CD14-positive monocyte (primary cell): ENCODE results near the gene CLDN7. TPM values are rescaled to one million over a fixed set of nuclear protein-coding genes. Genes with fewer than 3 reads are reported as not detected.

Source experiments
- DNase-seq, 3 donors: peaks; one replicate each; pipeline ENCODE4 v3.0.0-alpha.2; 2011 to 2022
- H2AFZ ChIP-seq: 2 replicates; pipeline ENCODE4 v1.6.0; 2012; ENCODE audit warnings: mild to moderate bottlenecking, low read depth, low read length, inconsistent platforms; ENCODE audit not compliant: insufficient read depth, poor library complexity, severe bottlenecking
- H3K27ac ChIP-seq, 2 donors: 1 replicate in 1 of 2; 2 replicates in 1 of 2; pipeline ENCODE4 v1.5.1; 2012 to 2013; ENCODE audit warnings: low read length in 2 of 2, control low read depth in 1 of 2, inconsistent platforms in 1 of 2, low read depth in 1 of 2, mild to moderate bottlenecking in 1 of 2
- H3K27me3 ChIP-seq, 2 donors: one replicate each; pipeline versions ENCODE4 v1.6.0 to v1.6.1; 2011 to 2013; ENCODE audit warnings: low read length in 2 of 2; ENCODE audit not compliant: control insufficient read depth in 2 of 2, insufficient read depth in 2 of 2
- H3K36me3 ChIP-seq, 2 donors: replicated peaks in 1 of 2; 1 replicate in 1 of 2; 2 replicates in 1 of 2; pipeline versions ENCODE4 v1.5.1 to v1.6.1; 2012 to 2013; ENCODE audit warnings: low read length in 2 of 2, control low read depth in 1 of 2, inconsistent platforms in 1 of 2, mild to moderate bottlenecking in 1 of 2; ENCODE audit not compliant: insufficient read depth in 2 of 2, control insufficient read depth in 1 of 2
- H3K4me1 ChIP-seq, 2 donors: 1 replicate in 1 of 2; 2 replicates in 1 of 2; pipeline versions ENCODE4 v1.5.1 to v1.6.1; 2012 to 2013; ENCODE audit warnings: low read length in 2 of 2, control low read depth in 1 of 2, inconsistent platforms in 1 of 2, mild to moderate bottlenecking in 1 of 2, moderate library complexity in 1 of 2; ENCODE audit not compliant: insufficient read depth in 2 of 2, control insufficient read depth in 1 of 2
- H3K4me2 ChIP-seq: replicated peaks from 2 replicates; pipeline ENCODE3; 2012; ENCODE audit warnings: low read length, moderate library complexity, mild to moderate bottlenecking; ENCODE audit not compliant: poor library complexity, severe bottlenecking; ENCODE audit errors: extremely low read depth
- H3K4me3 ChIP-seq, 3 experiments: fragments of 200-600 bp in 1 of 3; sonication (generic) in 1 of 3; replicated peaks in 1 of 3; 1 replicate in 2 of 3; 2 replicates in 1 of 3; pipeline ENCODE4 v1.5.1; 2011 to 2013; ENCODE audit warnings: low read length in 3 of 3, mild to moderate bottlenecking in 3 of 3, control low read depth in 2 of 3, low read depth in 2 of 3, inconsistent platforms in 1 of 3, moderate library complexity in 1 of 3
- H3K79me2 ChIP-seq: 2 replicates; pipeline ENCODE4 v1.6.0; 2012; ENCODE audit warnings: mild to moderate bottlenecking, control low read depth, inconsistent platforms, low read length, moderate library complexity; ENCODE audit not compliant: insufficient read depth
- H3K9ac ChIP-seq: 2 replicates; pipeline ENCODE4 v1.6.0; 2017; ENCODE audit warnings: low read length, mild to moderate bottlenecking; ENCODE audit not compliant: insufficient read depth, poor library complexity, severe bottlenecking
- H3K9me3 ChIP-seq, 2 donors: replicated peaks in 1 of 2; 1 replicate in 1 of 2; 2 replicates in 1 of 2; pipeline versions ENCODE4 v1.5.1 to v1.6.1; 2012 to 2013; ENCODE audit warnings: low read length in 2 of 2, control low read depth in 1 of 2; ENCODE audit not compliant: control insufficient read depth in 1 of 2, insufficient read depth in 1 of 2
- H4K20me1 ChIP-seq: 2 replicates; pipeline ENCODE4 v1.6.0; 2012; ENCODE audit warnings: mild to moderate bottlenecking, low read length, control low read depth, moderate library complexity; ENCODE audit not compliant: insufficient read depth
- H3K27ac Mint-ChIP-seq, 7 donors: one replicate each; pipeline ENCODE4 v1.8.0; 2020; ENCODE audit warnings: mild to moderate bottlenecking in 7 of 7, mixed read lengths in 7 of 7, moderate library complexity in 6 of 7, inconsistent platforms in 2 of 7
- H3K27me3 Mint-ChIP-seq, 3 donors: one replicate each; pipeline ENCODE4 v1.8.0; 2021 to 2022; ENCODE audit warnings: low read depth in 3 of 3, mild to moderate bottlenecking in 3 of 3, mixed read lengths in 3 of 3, moderate library complexity in 3 of 3, inconsistent platforms in 1 of 3
- H3K36me3 Mint-ChIP-seq, 2 donors: one replicate each; pipeline ENCODE4 v1.8.0; 2020; ENCODE audit warnings: mixed read lengths in 2 of 2, inconsistent platforms in 1 of 2, mild to moderate bottlenecking in 1 of 2
- H3K4me1 Mint-ChIP-seq: one replicate; pipeline ENCODE4 v1.8.0; 2020; ENCODE audit warnings: mild to moderate bottlenecking, mixed read lengths
- H3K4me3 Mint-ChIP-seq, 2 donors: one replicate each; pipeline ENCODE4 v1.8.0; 2020; ENCODE audit warnings: mild to moderate bottlenecking in 2 of 2, mixed read lengths in 2 of 2, moderate library complexity in 1 of 2
- H3K9me3 Mint-ChIP-seq, 7 donors: one replicate each; pipeline ENCODE4 v1.8.0; 2020 to 2022; ENCODE audit warnings: mixed read lengths in 7 of 7, mild to moderate bottlenecking in 6 of 7, moderate library complexity in 6 of 7, inconsistent platforms in 2 of 7
- CTCF ChIP-seq: fragments of 200-600 bp; IDR thresholded peaks from one replicate; pipeline ENCODE4 v1.8.0; 2022; ENCODE audit warnings: antibody characterized with exemption, mild to moderate bottlenecking
- WGBS: methylation state at CpG from one replicate; pipeline ENCODE4 v1.1.5; 2013; ENCODE audit warnings: missing lambda C conversion rate; ENCODE audit not compliant: insufficient coverage; 5-methylcytosine and 5-hydroxymethylcytosine counted together
- intact Hi-C, 2 donors: fragments of 100-400 bp; cut with micrococcal nuclease; formaldehyde crosslinking; loops; one replicate each; pipeline versions ENCODE4 v1.15.0 to v1.15.1; 2023
- polyA plus RNA-seq, 3 donors: library from polyadenylated mRNA; depleted of rRNA in 1 of 3; unstranded in 2 of 3; stranded (reverse) in 1 of 3; fragments of 300-500 nt in 2 of 3; fragments of >200 nt in 1 of 3; fragmentation: Illumina TruSeq in 2 of 3; gene quantifications; 1 replicate in 2 of 3; 2 replicates in 1 of 3; pipeline ENCODE4 v1.2.3, GENCODE V29; 2012 to 2021

The CLDN7 gene
- polyA plus RNA-seq, 3 donors = 0.49 to 13.4 (median 2.1) TPM

- intact Hi-C loops = loop anchor here (5.0 kb wide), 1 partner anchor 73 kb away; no protein-coding TSS in a partner anchor
Observed at GRCh38 chr17:7224110-7224509, 38.2 kb downstream of the CLDN7 start.

GRCh38 chr17:7223375-7223774, 38.9 kb downstream of the CLDN7 start:
- Histone ChIP-seq H3K4me1 (peaks cover 27 to 34% of the 10 kb centered on the region in 2 donors), H3K36me3 (peaks cover 48 to 70% of the 10 kb centered on the region in 2 donors), H3K9ac (no peak overlapping the region), H4K20me1 (peaks cover 18% of the 10 kb centered on the region), H2AFZ (no peak overlapping the region), H3K79me2 (peaks cover 21% of the 10 kb centered on the region), H3K27ac (no peak overlapping the region), H3K9me3 (no peaks in the 10 kb centered on the region), H3K27me3 (no peaks in the 10 kb centered on the region), H3K4me3 (no peak overlapping the region), H3K4me2 (no peak overlapping the region)
- H3K9me3 Mint-ChIP-seq = peaks cover 0 to 2% (median 0%) of the 10 kb centered on the region in 7 donors
- WGBS = 92% methylated on average over 2 of the region's 4 CpGs
- intact Hi-C loops = loop anchor here (5.0 kb wide), 1 partner anchor 74 kb away; no protein-coding TSS in a partner anchor
- peaks cover 32% of the 10 kb centered on the region for H3K4me1 Mint-ChIP-seq
- TF ChIP-seq CTCF = no peak
- peak overlapping the region in 1 of 7 donors; percentile 46 for H3K27ac Mint-ChIP-seq
- peaks cover 59 to 70% of the 10 kb centered on the region in 2 donors for H3K36me3 Mint-ChIP-seq
- peaks cover 0 to 2% (median 2%) of the 10 kb centered on the region in 3 donors for H3K27me3 Mint-ChIP-seq
- no peak for DNase-seq
- H3K4me3 Mint-ChIP-seq = no peak overlapping the region

More at GRCh38 chr17:7224110-7224509, 38.2 kb downstream of the CLDN7 start:
- Histone ChIP-seq H3K36me3 (peaks cover 52 to 78% of the 10 kb centered on the region in 2 donors), H3K79me2 (peaks cover 21% of the 10 kb centered on the region), H3K4me1 (peaks cover 19 to 27% of the 10 kb centered on the region in 2 donors), H3K27ac (no peak overlapping the region), H3K9ac (no peak overlapping the region), H4K20me1 (peaks cover 18% of the 10 kb centered on the region), H3K4me2 (no peak overlapping the region), H3K9me3 (no peaks in the 10 kb centered on the region), H2AFZ (no peak overlapping the region), H3K27me3 (no peaks in the 10 kb centered on the region), H3K4me3 (no peak overlapping the region)
- TF ChIP-seq CTCF = no peak
- peaks cover 25% of the 10 kb centered on the region for H3K4me1 Mint-ChIP-seq
- WGBS = 96% methylated on average over 8 of the region's 10 CpGs
- no peak overlapping the region for H3K4me3 Mint-ChIP-seq
- H3K9me3 Mint-ChIP-seq = peaks cover 0 to 2% (median 0%) of the 10 kb centered on the region in 7 donors
- DNase-seq = no peak
- H3K36me3 Mint-ChIP-seq = peaks cover 66 to 78% of the 10 kb centered on the region in 2 donors
- peaks cover 0 to 2% (median 2%) of the 10 kb centered on the region in 3 donors for H3K27me3 Mint-ChIP-seq
- H3K27ac Mint-ChIP-seq = peak overlapping the region in 1 of 7 donors; percentile 46
